K562 (cell line): ENCODE data around the gene GMEB2. TPM values are rescaled to one million over a fixed set of nuclear protein-coding genes. Genes with fewer than 3 reads are reported as not detected.
A peak's percentile ranks its signal among the peaks of the same experiment; 100 is the strongest.

Experiments used
- ATAC-seq: fragments of 200-7000 bp; cut with Tn5 transposase; 3 replicates; pipeline ENCODE4 v1.9.1; 2020; ENCODE audit warnings: moderate library complexity
- BruUV-seq: library from RNA; stranded (reverse); fragments of 400-500 nt; replicated peaks from 2 replicates; lab custom pipeline; 2021; lab: Mats Ljungman, UMichigan
- CTCF ChIA-PET: fragments of 300-600 bp; formaldehyde crosslinking; extraction: SDS; loops from one replicate; lab custom pipeline; 2021; ENCODE audit warnings: low intra/inter-chr PET ratio; lab: Yijun Ruan, JAX
- POLR2A ChIA-PET: fragments of 300-600, 350-650 bp; sonication (Branson Sonifier 250); formaldehyde crosslinking; extraction: SDS; loops from one replicate; lab custom pipeline; 2021; ENCODE audit warnings: antibody characterized with exemption, inconsistent platforms; lab: Yijun Ruan, JAX
- DNase-seq, 4 experiments: peaks; one replicate each; pipeline versions ENCODE4 v3.0.0 to v3.0.0-alpha.2; 2011 to 2018; ENCODE audit warnings: low spot score in 3 of 4, mixed read lengths in 3 of 4; ENCODE audit errors: extremely low read depth in 1 of 4
- FAIRE-seq: peaks from 2 replicates; lab custom pipeline; 2011; peaks lifted over from hg19 to GRCh38; lab: Jason Lieb, UNC
- H2AFZ ChIP-seq: 2 replicates; pipeline ENCODE4 v1.6.0; 2011; ENCODE audit warnings: low read depth, low read length, control low read depth, inconsistent platforms
- H3K27ac ChIP-seq: fragments of 200-600 bp; 3 replicates; pipeline ENCODE4 v1.8.0; 2011; ENCODE audit warnings: low read depth, mild to moderate bottlenecking, control low read depth, inconsistent platforms, low read length, moderate library complexity, mixed read lengths; ENCODE audit errors: extremely low read depth
- H3K27me3 ChIP-seq, 2 experiments: fragments of 300-600 bp in 1 of 2; 2 replicates in 1 of 2; 3 replicates in 1 of 2; pipeline versions ENCODE4 v1.6.0 to v1.8.0; 2011; ENCODE audit warnings: inconsistent platforms in 2 of 2, low read length in 2 of 2, mild to moderate bottlenecking in 1 of 2, mixed read lengths in 1 of 2, moderate library complexity in 1 of 2; ENCODE audit not compliant: control insufficient read depth in 2 of 2, insufficient read depth in 2 of 2
- H3K36me3 ChIP-seq: fragments of 300-600 bp; 3 replicates; pipeline ENCODE4 v1.8.0; 2011; ENCODE audit warnings: mild to moderate bottlenecking, low read length, inconsistent platforms; ENCODE audit not compliant: control insufficient read depth, insufficient read depth
- H3K4me1 ChIP-seq, 2 experiments: fragments of 200-600 bp in 1 of 2; replicated peaks in 1 of 2; 2 replicates in 1 of 2; 3 replicates in 1 of 2; pipeline versions ENCODE4 v1.5.1 to v1.8.0; 2011; ENCODE audit warnings: inconsistent platforms in 2 of 2, low read length in 2 of 2, mild to moderate bottlenecking in 1 of 2, mixed read lengths in 1 of 2, moderate library complexity in 1 of 2; ENCODE audit not compliant: control insufficient read depth in 2 of 2, insufficient read depth in 2 of 2
- H3K4me2 ChIP-seq: 2 replicates; pipeline ENCODE4 v1.6.1; 2011; ENCODE audit warnings: low read length, control low read depth, inconsistent platforms, mixed read lengths; ENCODE audit not compliant: insufficient read depth
- H3K4me3 ChIP-seq: fragments of 200-600 bp; sonication (generic), shearing (Covaris generic); 2 replicates; pipeline ENCODE4 v1.5.1; 2016; ENCODE audit warnings: control low read depth, inconsistent platforms
- H3K79me2 ChIP-seq: fragments of 200-600 bp; 3 replicates; pipeline ENCODE4 v1.8.0; 2011; ENCODE audit warnings: low read length, inconsistent platforms; ENCODE audit not compliant: control insufficient read depth, insufficient read depth
- H3K9ac ChIP-seq, 2 experiments: 2 replicates each; pipeline versions ENCODE4 v1.6.0 to v1.6.1; 2011; ENCODE audit warnings: low read depth in 2 of 2, low read length in 2 of 2, control low read depth in 1 of 2, inconsistent platforms in 1 of 2, mild to moderate bottlenecking in 1 of 2, mixed read lengths in 1 of 2; ENCODE audit not compliant: insufficient read depth in 1 of 2
- H3K9me1 ChIP-seq: one replicate; pipeline ENCODE4 v1.6.0; 2011; ENCODE audit warnings: inconsistent platforms, mild to moderate bottlenecking, low read length, moderate library complexity; ENCODE audit not compliant: control insufficient read depth, insufficient read depth
- H3K9me3 ChIP-seq: replicated peaks from 2 replicates; pipeline ENCODE4 v1.5.1; 2011; ENCODE audit warnings: low read depth, low read length, inconsistent platforms; ENCODE audit not compliant: control insufficient read depth, insufficient read depth
- H4K20me1 ChIP-seq: replicated peaks from 2 replicates; pipeline ENCODE4 v1.6.1; 2011; ENCODE audit warnings: low read length, inconsistent platforms, mixed read lengths; ENCODE audit not compliant: control insufficient read depth, insufficient read depth
- ARNT ChIP-seq, 2 experiments: fragments of 450-650 bp; IDR thresholded peaks; 2 replicates each; pipeline ENCODE4 v1.6.1; 2016; ENCODE audit warnings: mild to moderate bottlenecking in 1 of 2
- BCL6 ChIP-seq: fragments of 250-450 bp; sonication (Bioruptor Pico); IDR thresholded peaks from 2 replicates; pipeline ENCODE4 v1.4.0; 2020
- CHCHD3 ChIP-seq: fragments of 250-450 bp; sonication (Bioruptor Pico); IDR thresholded peaks from 2 replicates; pipeline ENCODE4 v2.1.2; 2022; ENCODE audit warnings: mild to moderate bottlenecking
- HNRNPLL ChIP-seq: fragments of 200-400 bp; formaldehyde crosslinking; IDR thresholded peaks from 2 replicates; pipeline ENCODE4 v1.6.1; 2017; ENCODE audit warnings: low read length, low read depth, mild to moderate bottlenecking; ENCODE audit not compliant: poor library complexity, severe bottlenecking
- NFIC ChIP-seq: fragments of 450-650 bp; IDR thresholded peaks from 2 replicates; pipeline ENCODE4 v1.6.1; 2017; ENCODE audit warnings: mild to moderate bottlenecking, inconsistent platforms
- RBM22 ChIP-seq: fragments of 200-400 bp; formaldehyde crosslinking; IDR thresholded peaks from 2 replicates; pipeline ENCODE4 v1.6.1; 2018; ENCODE audit warnings: low read length, low read depth; ENCODE audit not compliant: poor library complexity, severe bottlenecking
- TAL1 ChIP-seq: fragments of 450-650 bp; IDR thresholded peaks from 2 replicates; pipeline ENCODE4 v1.6.1; 2016; ENCODE audit warnings: mild to moderate bottlenecking
- ZNF232 ChIP-seq: sonication (generic); formaldehyde crosslinking; IDR thresholded peaks from 2 replicates; pipeline ENCODE4 v1.8.0; 2022; ENCODE audit warnings: mild to moderate bottlenecking, missing genetic modification reagents
- ZNF766 ChIP-seq: fragments of 200-800 bp; sonication (Bioruptor generic); conservative IDR thresholded peaks from 2 replicates; pipeline ENCODE4 v1.6.1; 2016; ENCODE audit warnings: missing genetic modification characterization, missing compliant biosample characterization
- WGBS: fragments of 100-300 bp; shearing (Covaris generic); methylation state at CpG from one replicate; pipeline ENCODE4 v1.1.6; 2016; ENCODE audit warnings: low coverage, mixed read lengths; ENCODE audit not compliant: insufficient coverage; ENCODE audit errors: missing lambda C conversion rate; 5-methylcytosine and 5-hydroxymethylcytosine counted together
- in situ Hi-C: fragments of 300-500 bp; cut with MboI; formaldehyde crosslinking; loops from 4 replicates; pipeline ENCODE4 v1.15.0; 2018; ENCODE audit warnings: inconsistent platforms, mixed read lengths
- intact Hi-C: fragments of 100-400 bp; cut with micrococcal nuclease; formaldehyde crosslinking; loops from 2 replicates; pipeline ENCODE4 v1.14.2; 2022
- polyA plus RNA-seq, 8 experiments: library from polyadenylated mRNA; depleted of rRNA in 4 of 8; stranded (reverse) in 5 of 8; unstranded in 3 of 8; fragments of >200 nt; fragmentation: Nextera tagmentation in 2 of 8; fragmentation: Illumina TruSeq in 1 of 8; extraction: Ambion mirVana in 2 of 8; extraction: Trizol in 1 of 8; gene quantifications; 2 replicates each; pipeline versions ENCODE4 v1.2.1 to v1.2.3, GENCODE V29; 2011 to 2014; ENCODE audit warnings: inconsistent platforms in 1 of 8, missing spikeins in 1 of 8
- total RNA-seq, 7 experiments: library from RNA; depleted of rRNA in 6 of 7; stranded (reverse); fragments of >200 nt in 6 of 7; fragmentation: Illumina TruSeq in 2 of 7; extraction: Trizol in 2 of 7; gene quantifications; 2 replicates each; pipeline versions ENCODE4 v1.2.1 to v1.2.3, GENCODE V29; 2011 to 2021; ENCODE audit warnings: low replicate concordance in 1 of 7
- TF ChIP-seq, protein P1 (sequence below): fragments of 200-800 bp; sonication (Bioruptor generic); IDR thresholded peaks from 2 replicates; pipeline ENCODE4 v1.6.1; 2017; ENCODE audit warnings: missing genetic modification characterization, missing compliant biosample characterization

Gene GMEB2
- total and polyA plus RNA-seq, 9 of the 15 experiments (the other 6 are each of a cell fraction or from before 2014, with no cell fraction given), result 0.03 to 13.9 (median 6.3) TPM

DNA sequence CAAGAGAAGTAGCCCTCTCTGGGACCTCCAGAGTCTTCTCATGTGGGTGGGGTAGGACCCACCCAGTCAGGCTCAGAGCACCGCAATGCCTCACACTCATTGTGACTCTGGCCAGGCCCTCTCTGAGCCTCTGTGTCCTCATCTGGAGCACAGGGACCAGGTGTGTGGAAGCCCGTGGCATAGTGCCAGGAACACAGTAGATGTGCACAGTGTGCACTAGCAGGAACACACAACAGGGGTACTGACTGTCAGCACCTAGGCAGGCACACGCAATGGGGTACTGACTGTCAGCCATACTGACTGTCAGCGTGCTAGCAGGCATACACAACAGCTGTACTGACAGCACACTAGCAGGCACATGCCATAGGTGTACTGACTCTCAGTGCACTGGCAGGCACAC, 28.3 kb upstream of the GMEB2 start:
- ChIA-PET CTCF (no interaction called here), POLR2A (interaction anchor here (0.6 to 0.7 kb wide), 2 partner anchors 13 to 226 kb away, joined by 3 read pairs; no protein-coding TSS in a partner anchor)
- in situ Hi-C loops, result no loop called here
- Histone ChIP-seq H3K4me2 (no peak overlapping the region), H3K4me3 (no peak overlapping the region), H3K27me3 (no peaks in the 10 kb centered on the region), H4K20me1 (no peaks in the 10 kb centered on the region; the same call in 1 of the 2 replicates), H3K79me2 (peaks cover 46% of the 10 kb centered on the region), H3K9ac (peak overlapping the region in 1 of 2 experiments; percentile 84; a peak in 2 of 4 replicates), H2AFZ (no peak overlapping the region), H3K9me3 (no peaks in the 10 kb centered on the region), H3K4me1 (peaks cover 28 to 73% of the 10 kb centered on the region in 2 experiments), H3K36me3 (peaks cover 9% of the 10 kb centered on the region; the same call in 1 of the 3 replicates), H3K27ac (no peak overlapping the region), H3K9me1 (no peaks in the 10 kb centered on the region)
- no TSS peak for BruUV-seq
- no peak for ATAC-seq
- DNase-seq, result no peak
- intact Hi-C loops, result loop anchor here (10.0 kb wide), 1 partner anchor 120 kb away; the partner anchor contains the start of gene PTK6
- WGBS, result 65% methylated on average over 4 of the region's 4 CpGs
- FAIRE-seq, result no peak
- no peak for TF ChIP-seq ZNF232 (CRISPR knock-in tag)
- TF ChIP-seq ZNF766 (CRISPR knock-in tag), result no peak
- TF ChIP-seq BCL6 (CRISPR knock-in tag), result no peak
- no peak for TF ChIP-seq CHCHD3 (CRISPR knock-in tag)
- TF ChIP-seq RBM22, result no peak
- TF ChIP-seq, protein P1, sequence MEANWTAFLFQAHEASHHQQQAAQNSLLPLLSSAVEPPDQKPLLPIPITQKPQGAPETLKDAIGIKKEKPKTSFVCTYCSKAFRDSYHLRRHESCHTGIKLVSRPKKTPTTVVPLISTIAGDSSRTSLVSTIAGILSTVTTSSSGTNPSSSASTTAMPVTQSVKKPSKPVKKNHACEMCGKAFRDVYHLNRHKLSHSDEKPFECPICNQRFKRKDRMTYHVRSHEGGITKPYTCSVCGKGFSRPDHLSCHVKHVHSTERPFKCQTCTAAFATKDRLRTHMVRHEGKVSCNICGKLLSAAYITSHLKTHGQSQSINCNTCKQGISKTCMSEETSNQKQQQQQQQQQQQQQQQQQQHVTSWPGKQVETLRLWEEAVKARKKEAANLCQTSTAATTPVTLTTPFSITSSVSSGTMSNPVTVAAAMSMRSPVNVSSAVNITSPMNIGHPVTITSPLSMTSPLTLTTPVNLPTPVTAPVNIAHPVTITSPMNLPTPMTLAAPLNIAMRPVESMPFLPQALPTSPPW (CRISPR knock-in tag), result no peak
- TF ChIP-seq NFIC, result peak; percentile 77
- peak; percentile 12 for TF ChIP-seq HNRNPLL
- no peak for TF ChIP-seq ARNT (IDR thresholded peaks at IDR 0.05)
- no peak for TF ChIP-seq TAL1
